GM18907 (cell line): Measurements from ENCODE around the gene NECTIN1.

Experiments used
- ATAC-seq: cut with Tn5 transposase; IDR thresholded peaks from one replicate; pipeline ENCODE4 v1.9.1; 2021; ENCODE audit warnings: mild to moderate bottlenecking, moderate library complexity; ENCODE audit not compliant: unreplicated experiment

The NECTIN1 gene

GRCh38 chr11:119676461-119677020 is 52.5 kb downstream of the NECTIN1 start:
- ATAC-seq: no peak

DNA sequence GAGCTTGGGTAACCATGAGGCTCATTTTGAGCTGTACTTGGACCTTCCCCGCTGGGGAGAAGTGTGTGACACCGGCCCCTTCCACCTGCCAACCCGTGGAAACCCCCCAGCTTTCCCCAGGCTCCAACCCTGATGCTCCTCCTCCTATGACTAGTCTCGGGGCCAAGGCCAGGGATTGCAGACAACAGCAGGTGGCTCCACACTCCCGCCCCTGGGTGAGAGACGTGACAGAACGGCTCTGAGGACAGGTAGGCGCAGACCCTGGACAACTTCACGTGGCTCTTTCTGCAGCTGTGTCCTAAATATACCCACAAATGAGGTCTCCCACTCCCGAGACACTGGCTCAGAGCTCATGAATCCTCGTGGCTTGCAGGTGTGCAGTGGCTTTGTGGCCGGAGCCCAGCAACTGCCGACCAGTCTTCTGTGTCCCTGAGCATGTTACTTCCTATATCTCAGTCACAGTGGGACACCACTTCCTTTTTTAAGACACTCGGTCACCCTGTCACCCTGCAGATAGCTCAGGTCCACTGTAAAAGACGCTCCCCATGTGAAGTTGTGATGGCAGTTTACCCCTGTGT is 55.2 kb downstream of the NECTIN1 start:
- ATAC-seq: peak; percentile 88

DNA sequence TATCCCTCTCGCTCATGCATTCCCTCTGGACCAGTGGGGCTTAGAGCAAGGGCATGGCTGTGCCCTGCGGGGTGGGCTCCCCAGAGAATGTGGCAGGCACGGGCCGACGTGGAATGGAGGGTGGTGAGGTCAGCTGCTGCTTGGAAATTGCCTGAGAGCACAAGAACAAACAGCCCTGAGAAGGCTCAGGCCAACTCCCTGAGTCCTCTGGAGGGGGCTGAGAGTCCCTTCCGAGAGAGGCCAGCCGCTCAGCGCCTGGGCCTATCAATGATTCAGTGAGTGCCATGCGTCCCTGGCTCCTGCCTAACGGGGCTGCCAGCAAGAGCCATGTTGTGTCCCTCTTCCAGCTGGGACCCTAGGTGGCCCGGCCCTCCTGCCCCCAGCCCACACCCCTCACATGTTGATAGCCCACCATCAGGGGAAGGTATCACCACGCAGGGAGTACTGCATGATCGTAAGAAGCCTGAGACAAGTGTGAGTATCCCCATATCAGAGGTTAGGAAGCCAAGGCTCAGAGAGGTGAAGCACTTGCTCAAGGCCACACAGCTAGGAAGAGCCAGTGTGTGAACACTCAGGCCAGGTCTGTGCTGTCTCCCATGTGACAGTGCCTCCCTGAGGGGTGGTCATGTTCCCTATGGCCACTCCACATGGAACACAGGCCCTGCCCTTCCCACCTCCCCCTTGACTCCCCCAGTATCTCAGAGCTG is 55.8 kb downstream of the NECTIN1 start:
- ATAC-seq: peak; percentile 14

DNA sequence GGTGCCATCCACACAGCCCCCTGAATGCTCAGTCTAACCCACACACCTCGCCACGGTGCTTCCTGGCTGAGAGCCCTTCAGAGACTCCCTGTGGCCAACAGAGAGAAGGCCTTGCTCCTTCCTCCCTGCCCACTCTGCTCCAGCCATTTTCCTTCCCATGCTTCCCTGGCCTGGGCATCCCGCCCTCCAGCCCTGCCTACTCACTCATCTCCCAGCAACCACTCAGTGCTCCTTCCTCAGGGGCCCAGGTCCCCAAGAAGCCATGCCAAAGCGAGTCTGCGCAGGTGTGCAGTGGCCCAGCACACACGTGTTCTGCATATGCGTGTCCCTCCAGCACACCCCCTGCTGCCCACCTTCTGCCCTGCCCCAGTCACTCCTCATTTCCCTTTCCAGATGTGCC is 56.4 kb downstream of the NECTIN1 start:
- no peak for ATAC-seq

DNA sequence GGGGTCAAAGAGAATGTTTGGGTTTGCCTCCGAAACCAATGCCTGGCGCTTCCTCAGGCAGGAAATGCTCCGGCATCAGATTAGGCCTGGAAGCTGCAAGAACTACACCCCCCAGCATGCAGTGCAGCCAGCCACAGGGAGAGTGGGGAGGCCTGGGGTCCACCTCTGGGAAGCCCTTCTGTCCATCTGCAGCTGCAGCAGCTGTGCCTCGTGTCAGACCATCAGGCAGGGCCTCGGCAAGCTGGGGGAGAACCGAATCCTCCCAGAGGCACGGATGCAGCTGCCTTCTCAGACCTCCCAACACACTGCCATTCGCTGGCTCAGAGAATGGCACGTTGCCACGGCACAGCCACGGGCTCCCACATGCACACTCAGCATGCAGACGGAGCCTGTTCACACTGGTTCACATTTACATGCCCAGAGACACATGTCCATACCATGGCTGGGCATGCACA is 57.4 kb downstream of the NECTIN1 start:
- ATAC-seq: no peak

DNA sequence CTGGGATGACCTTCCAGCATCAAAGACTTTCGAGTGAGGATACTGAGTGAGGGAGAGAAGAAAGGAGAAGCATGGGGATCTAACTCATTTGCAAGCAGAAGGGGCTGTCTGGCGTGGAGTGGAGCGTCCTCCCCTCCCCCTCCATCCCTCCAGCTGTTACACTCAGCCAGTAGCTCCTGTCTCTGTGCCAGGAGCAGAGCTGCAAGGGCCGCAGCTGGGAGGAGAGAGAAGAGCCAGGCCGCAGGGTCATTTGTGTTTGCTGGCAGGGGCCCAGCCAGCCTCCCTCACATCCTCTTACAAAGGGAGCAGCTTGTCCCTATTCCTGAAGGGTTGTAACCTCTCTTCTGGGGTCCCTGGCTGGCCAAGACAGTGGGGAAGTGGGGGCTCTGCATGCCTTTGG is 57.9 kb downstream of the NECTIN1 start:
- ATAC-seq: no peak

DNA sequence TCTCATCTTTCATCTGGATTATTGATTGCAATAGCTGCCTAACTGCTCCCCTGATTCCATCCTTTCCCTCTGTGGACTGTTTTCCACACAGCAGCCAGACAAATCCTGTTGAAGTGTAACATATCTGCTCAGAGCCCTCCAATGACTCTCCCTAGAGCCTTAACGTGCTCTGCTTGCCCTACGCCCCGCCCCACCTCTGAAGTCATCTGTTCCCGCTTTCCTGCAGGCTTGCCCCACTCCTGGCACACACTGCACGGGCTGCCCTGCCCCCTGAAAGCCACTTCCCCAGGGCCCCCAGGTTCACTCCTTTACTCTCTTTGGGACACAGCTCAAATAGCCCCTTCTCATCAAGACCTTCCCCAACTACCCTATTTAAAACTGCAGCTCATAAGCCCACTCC is 59.5 kb downstream of the NECTIN1 start:
- no peak for ATAC-seq

DNA sequence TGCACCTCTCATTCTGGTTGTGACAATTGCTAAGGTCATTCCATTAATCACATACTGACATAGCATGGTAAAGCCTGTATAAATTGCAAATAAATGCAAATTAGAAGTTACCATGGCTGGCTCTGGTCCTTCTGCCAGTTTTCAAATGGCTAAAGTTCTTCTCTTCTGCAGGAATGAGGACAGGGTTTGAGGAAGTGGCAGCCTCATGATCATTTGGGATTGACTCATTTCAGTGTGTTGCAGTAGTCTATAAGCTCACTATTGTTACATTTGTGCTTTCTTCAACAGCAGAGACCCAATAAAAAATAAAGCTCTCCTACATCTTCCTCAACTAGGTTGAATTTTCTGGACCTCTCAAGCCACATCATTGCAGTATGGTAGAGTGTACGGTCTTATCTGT is 60.3 kb downstream of the NECTIN1 start:
- ATAC-seq: no peak

DNA sequence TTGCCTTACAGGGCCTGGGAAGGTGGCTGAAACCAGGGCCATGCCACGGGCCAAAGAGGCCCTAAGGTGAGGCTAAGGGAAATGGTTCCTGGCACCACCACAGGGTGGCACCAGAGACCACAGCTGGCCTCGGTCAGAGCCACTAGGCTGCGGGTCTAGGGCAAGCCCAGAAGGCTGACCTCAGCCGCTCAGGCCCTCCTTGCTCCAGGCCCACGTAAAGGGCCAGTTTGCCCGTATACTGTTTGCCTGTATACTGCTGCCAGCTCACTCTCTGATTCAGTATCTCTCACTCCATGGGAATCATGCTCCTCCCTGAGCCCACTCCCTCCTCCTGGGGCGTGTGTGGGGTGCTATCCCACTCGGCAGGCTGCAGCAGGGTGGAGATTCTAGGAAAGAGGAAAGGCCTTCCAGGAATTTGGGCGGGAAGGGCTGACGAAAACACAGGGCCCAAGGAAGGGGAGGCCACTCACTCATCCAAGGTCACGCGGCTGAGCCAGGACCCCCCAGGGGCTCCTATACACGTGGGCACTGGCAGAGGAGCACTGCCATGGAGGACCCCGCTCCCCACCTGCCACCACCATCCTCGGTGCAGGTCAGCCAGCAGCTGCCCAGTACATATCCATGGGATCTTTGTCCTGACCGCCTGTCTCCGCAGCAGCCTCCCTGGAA is 62.4 kb downstream of the NECTIN1 start:
- peak; percentile 81 for ATAC-seq

DNA sequence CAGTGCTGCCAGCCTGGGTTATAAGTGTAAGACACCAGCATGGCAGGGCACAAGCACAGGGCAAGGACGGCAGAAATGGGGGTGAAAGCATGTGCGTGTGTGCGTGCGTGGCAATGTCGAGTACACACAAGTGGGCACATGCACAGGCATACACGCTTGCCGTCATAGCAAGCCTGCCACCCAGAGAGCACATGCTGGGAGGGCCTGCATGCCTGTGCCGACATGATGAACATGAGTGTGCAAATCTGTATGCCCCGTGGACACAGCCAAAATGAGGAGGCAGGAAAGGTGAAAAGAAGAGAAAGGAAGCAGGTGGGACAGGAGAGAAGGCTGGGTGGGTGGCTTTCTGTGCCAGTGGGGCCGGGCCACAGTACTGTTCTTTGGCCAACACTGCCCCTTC is 62.9 kb downstream of the NECTIN1 start:
- peak; percentile 7 for ATAC-seq

GRCh38 chr11:119664701-119665420 is 64.1 kb downstream of the NECTIN1 start:
- no peak for ATAC-seq

GRCh38 chr11:119664063-119664572 is 64.9 kb downstream of the NECTIN1 start:
- no peak for ATAC-seq

DNA sequence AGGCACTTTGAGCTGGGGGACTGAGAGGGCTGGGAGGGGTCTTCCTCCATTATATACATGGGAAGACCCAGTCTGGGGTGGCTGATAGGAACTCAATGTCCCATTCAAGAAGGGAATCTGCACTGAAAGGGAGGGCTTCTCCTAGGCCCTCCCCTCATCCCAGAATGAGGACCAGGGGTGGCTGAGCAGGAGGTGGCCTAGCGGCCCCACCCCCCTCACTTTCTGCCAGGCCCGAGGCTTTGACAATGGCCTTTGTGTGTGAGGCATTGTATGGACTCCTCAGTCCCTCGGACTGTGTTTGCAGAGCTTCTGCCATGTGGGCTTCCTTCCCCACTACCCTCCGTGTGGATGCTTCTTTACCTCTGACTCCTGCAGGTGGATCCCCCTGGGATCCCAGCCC is 65.7 kb downstream of the NECTIN1 start:
- no peak for ATAC-seq

DNA sequence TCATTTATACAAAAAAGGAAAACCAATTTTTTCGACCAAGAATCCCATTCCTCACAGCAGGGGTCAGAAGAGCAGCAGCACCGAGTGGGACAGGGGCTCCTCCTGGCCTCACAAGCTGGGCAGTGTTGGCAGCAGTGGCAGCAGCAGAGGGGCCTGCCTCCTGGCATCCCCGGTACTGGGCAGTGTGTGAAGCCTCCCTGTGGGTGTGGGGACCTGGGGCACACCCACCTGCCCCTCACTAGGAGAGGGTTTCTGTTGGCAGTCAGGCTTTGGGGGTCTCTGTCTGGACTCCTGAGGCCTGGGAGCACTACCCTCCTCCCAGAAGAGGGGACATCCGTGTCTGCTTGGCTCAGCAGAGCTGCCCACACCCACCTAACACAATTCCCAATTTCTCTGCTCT is 67.8 kb downstream of the NECTIN1 start:
- no peak for ATAC-seq

GRCh38 chr11:119659971-119660723 is 68.9 kb downstream of the NECTIN1 start:
- ATAC-seq: no peak

DNA sequence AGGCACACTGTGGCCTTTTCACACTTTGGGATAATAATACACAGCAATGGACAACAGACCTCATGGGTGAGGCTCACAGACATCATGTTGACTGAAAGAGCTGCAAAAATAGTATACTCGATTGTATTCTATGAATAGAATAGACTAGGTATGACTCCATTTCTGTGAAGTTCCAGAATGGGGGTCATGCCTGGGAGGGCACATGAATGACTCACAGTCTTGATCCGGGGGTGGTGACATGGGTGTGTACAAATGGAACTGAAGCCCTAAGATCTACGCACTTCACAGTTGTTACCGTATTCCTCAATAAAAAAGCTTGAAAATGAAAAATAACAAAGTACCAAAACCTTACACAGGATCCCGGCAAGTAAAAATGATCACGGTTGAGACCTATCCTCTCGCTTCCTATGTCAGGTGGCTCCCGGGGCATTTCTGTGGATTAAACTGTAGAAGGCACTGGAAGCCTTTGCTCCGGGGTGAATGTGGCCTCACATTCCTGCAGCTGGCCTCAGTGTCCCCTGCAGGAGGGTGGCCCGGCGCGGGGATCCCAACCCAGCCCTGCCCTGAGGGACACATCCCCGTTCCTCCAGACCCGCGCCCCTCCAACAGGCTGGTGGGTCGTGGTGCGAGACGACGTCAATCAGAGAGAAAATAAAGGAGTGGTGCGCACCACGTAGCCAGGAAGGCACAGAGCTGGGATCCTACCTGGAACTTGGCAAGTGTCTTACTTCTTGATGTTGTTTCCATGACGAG is 75.9 kb downstream of the NECTIN1 start:
- no peak for ATAC-seq

- no peak for ATAC-seq
These were observed 77.0 kb downstream of the NECTIN1 start for GRCh38 chr11:119651802-119652584.

DNA sequence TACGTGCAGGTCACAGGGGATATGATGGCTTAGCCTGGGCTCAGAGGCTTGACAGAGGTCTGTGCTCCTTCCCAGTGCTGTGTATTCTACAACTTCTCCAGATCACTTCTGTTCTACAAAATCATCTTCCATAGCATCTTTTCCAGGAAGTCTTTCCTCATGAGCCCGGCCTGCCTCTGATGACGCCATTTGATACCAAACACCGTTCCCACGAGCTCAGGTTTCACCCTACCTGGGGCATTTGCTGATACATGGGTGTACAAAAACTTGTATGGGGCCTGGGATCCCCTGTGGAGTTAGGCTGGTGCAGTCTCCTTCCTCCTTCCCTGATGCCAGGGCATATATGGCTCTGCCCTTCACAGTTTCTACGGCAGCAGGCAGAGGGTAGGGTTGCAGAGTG is 78.7 kb downstream of the NECTIN1 start:
- ATAC-seq: no peak

GRCh38 chr11:119647254-119647653 is 81.7 kb downstream of the NECTIN1 start:
- no peak for ATAC-seq
